IMR-90 (cell line): ENCODE measurements around the gene SAMD8.

Experiments
- CTCF ChIP-seq: conservative IDR thresholded peaks from 2 replicates; pipeline ENCODE4 v1.5.1; 2012; ENCODE audit warnings: mild to moderate bottlenecking, low read depth, low read length, improper control_type of control experiment
- POLR2A ChIP-seq: IDR thresholded peaks from 2 replicates; pipeline ENCODE4 v1.6.1; 2012; ENCODE audit warnings: mild to moderate bottlenecking, low read depth, low read length

- TF ChIP-seq CTCF = no peak
- no peak for TF ChIP-seq POLR2A
These were observed 116.8 kb downstream of the SAMD8 start for GRCh38 chr10:75228278-75228677.
